Hematopoietic multipotent progenitor cell treated with erythropoietin and hydrocortisone succinate and interleukin-3 and kit ligand, for 4 days (in vitro differentiated cells): ENCODE results near the gene DUSP28.
"Not testable (repeated sequence)": the region's sequence is repeated elsewhere in the genome, so short reads cannot be mapped to it uniquely, and the experiment has no call there.

Experiments used
- DNase-seq: peaks from one replicate; pipeline ENCODE4 v3.0.0-alpha.2; 2015

The DUSP28 gene

GRCh38 chr2:240528406-240529040 lies 31.6 kb upstream of the DUSP28 start:
- DNase-seq, result no peak

GRCh38 chr2:240529344-240529999 lies 30.7 kb upstream of the DUSP28 start:
- DNase-seq, result no peak

GRCh38 chr2:240530181-240530580 lies 30.0 kb upstream of the DUSP28 start:
- DNase-seq, result no peak

- DNase-seq, result no peak
Observed at GRCh38 chr2:240531038-240531437, 29.1 kb upstream of the DUSP28 start.

GRCh38 chr2:240532031-240532775 lies 28.0 kb upstream of the DUSP28 start:
- DNase-seq, result peak; percentile 28

GRCh38 chr2:240538031-240538780 lies 22.0 kb upstream of the DUSP28 start:
- no peak for DNase-seq

GRCh38 chr2:240539101-240539500 lies 21.1 kb upstream of the DUSP28 start:
- DNase-seq, result not testable (repeated sequence)

- DNase-seq, result no peak
Observed at GRCh38 chr2:240539906-240540305, 20.3 kb upstream of the DUSP28 start.

GRCh38 chr2:240551288-240551687 lies 8.9 kb upstream of the DUSP28 start:
- no peak for DNase-seq

- no peak for DNase-seq
Observed at GRCh38 chr2:240551811-240552210, 8.3 kb upstream of the DUSP28 start.

- no peak for DNase-seq
Observed at GRCh38 chr2:240553956-240554480, 6.1 kb upstream of the DUSP28 start.

GRCh38 chr2:240554767-240555493 lies 5.2 kb upstream of the DUSP28 start:
- DNase-seq, result no peak

- no peak for DNase-seq
Observed at GRCh38 chr2:240555541-240556250, 4.5 kb upstream of the DUSP28 start.

- DNase-seq, result peak; percentile 81
Observed at GRCh38 chr2:240556553-240557100, 3.5 kb upstream of the DUSP28 start.

GRCh38 chr2:240557101-240557751 lies 2.9 kb upstream of the DUSP28 start:
- DNase-seq, result no peak

GRCh38 chr2:240557808-240558207 lies 2.3 kb upstream of the DUSP28 start, which contains the start of gene ANKMY1:
Gene ANKMY1 (minus strand): TSS chr2:240557988. CDS start chr2:240557335, 653 bp downstream.
- DNase-seq, result peak; percentile 93

- DNase-seq, result no peak
Observed at GRCh38 chr2:240558236-240558761, 1.9 kb upstream of the DUSP28 start.

- DNase-seq, result peak; percentile 16
Observed at GRCh38 chr2:240559286-240559685, 871 bp upstream of the DUSP28 start.

GRCh38 chr2:240560480-240561324 lies 545 bp downstream of the DUSP28 start:
- peak; percentile 99 for DNase-seq
